ENCODE measurements around the gene ELOVL2. TPM values are rescaled to one million over a fixed set of nuclear protein-coding genes. Genes with fewer than 3 reads are reported as not detected.

Gene ELOVL2
- total and polyA plus RNA-seq, 8 donors: 0.23 to 1.8 TPM; not detected in 6

- peaks cover 0 to 4% (median 0%) of the 10 kb centered on the region in 4 donors for H3K4me1 ChIP-seq
- 55 to 83% (median 66%) methylated on average over 2 of the region's 2 CpGs for WGBS, 5 donors
- H3K4me3 ChIP-seq: no peak overlapping the region
- H3K27ac ChIP-seq: no peak overlapping the region
- DNase-seq: no peak
- H3K9me3 ChIP-seq: no peaks in the 10 kb centered on the region
- H3K27me3 ChIP-seq: no peaks in the 10 kb centered on the region
- TF ChIP-seq POLR2A (IDR thresholded peaks at IDR 0.05) (no peak), CTCF (IDR thresholded peaks at IDR 0.05) (no peak), POLR2AphosphoS5 (IDR thresholded peaks at IDR 0.05) (no peak), EP300 (IDR thresholded peaks at IDR 0.05) (no peak)
- intact Hi-C loops (cut with DNase I; ENCODE audit: low total_unique reads): loop anchor here (5.0 kb wide), 1 partner anchor 117 kb away; no protein-coding TSS in a partner anchor
- H3K36me3 ChIP-seq: no peaks in the 10 kb centered on the region
These were observed 25.7 kb upstream of the ELOVL2 start for GRCh38 chr6:11069760-11070159.

- intact Hi-C loops (cut with DNase I; ENCODE audit: low total_unique reads): loop anchor here (5.0 kb wide), 1 partner anchor 115 kb away; no protein-coding TSS in a partner anchor
- Histone ChIP-seq H3K9me3 (no peaks in the 10 kb centered on the region), H3K36me3 (no peaks in the 10 kb centered on the region), H3K4me3 (no peak overlapping the region), H3K4me1 (peaks cover 0 to 4% (median 0%) of the 10 kb centered on the region in 4 donors), H3K27ac (no peak overlapping the region), H3K27me3 (no peaks in the 10 kb centered on the region)
- 13 to 50% (median 28%) methylated on average over 2 of the region's 2 CpGs for WGBS, 5 donors
- DNase-seq: peak; percentile 37 to 55
- TF ChIP-seq CTCF (IDR thresholded peaks at IDR 0.05) (no peak), POLR2AphosphoS5 (IDR thresholded peaks at IDR 0.05) (peak in 1 of 3 donors; percentile 20)
These were observed 23.2 kb upstream of the ELOVL2 start for GRCh38 chr6:11067348-11067747.

GRCh38 chr6:11066505-11067347 is 22.6 kb upstream of the ELOVL2 start:
- intact Hi-C loops (cut with DNase I; ENCODE audit: low total_unique reads): loop anchor here (5.0 kb wide), 1 partner anchor 114 kb away; no protein-coding TSS in a partner anchor
- H3K36me3 ChIP-seq: no peaks in the 10 kb centered on the region
- no peaks in the 10 kb centered on the region for H3K9me3 ChIP-seq
- H3K4me1 ChIP-seq: peaks cover 0 to 4% (median 0%) of the 10 kb centered on the region in 4 donors
- TF ChIP-seq POLR2AphosphoS5 (IDR thresholded peaks at IDR 0.05): no peak
- no peak for TF ChIP-seq EP300 (IDR thresholded peaks at IDR 0.05)
- TF ChIP-seq POLR2A (IDR thresholded peaks at IDR 0.05): no peak
- TF ChIP-seq CTCF (IDR thresholded peaks at IDR 0.05): no peak
- no peak overlapping the region for H3K4me3 ChIP-seq
- H3K27ac ChIP-seq: no peak overlapping the region
- H3K27me3 ChIP-seq: no peaks in the 10 kb centered on the region
- 83 to 89% (median 85%) methylated on average over 6 of the region's 6 CpGs for WGBS, 5 donors
- DNase-seq: no peak

GRCh38 chr6:11065436-11066202 is 21.5 kb upstream of the ELOVL2 start:
- intact Hi-C loops (cut with DNase I; ENCODE audit: low total_unique reads): loop anchor here (5.0 kb wide), 1 partner anchor 113 kb away; no protein-coding TSS in a partner anchor
- DNase-seq: no peak
- H3K9me3 ChIP-seq: no peaks in the 10 kb centered on the region
- 66 to 81% (median 69%) methylated on average over 6 of the region's 6 CpGs for WGBS, 5 donors
- no peak overlapping the region for H3K4me3 ChIP-seq
- H3K36me3 ChIP-seq: no peaks in the 10 kb centered on the region
- H3K27ac ChIP-seq: no peak overlapping the region
- peaks cover 0 to 4% (median 0%) of the 10 kb centered on the region in 4 donors for H3K4me1 ChIP-seq
- no peaks in the 10 kb centered on the region for H3K27me3 ChIP-seq
- no peak for TF ChIP-seq EP300 (IDR thresholded peaks at IDR 0.05)
- TF ChIP-seq POLR2A (IDR thresholded peaks at IDR 0.05): no peak
- TF ChIP-seq CTCF (IDR thresholded peaks at IDR 0.05): no peak
- TF ChIP-seq POLR2AphosphoS5 (IDR thresholded peaks at IDR 0.05): no peak

Data from stomach (tissue), 9 donors.